H1 (cell line): Measurements from ENCODE around the gene KLHDC8B. TPM values are rescaled to one million over a fixed set of nuclear protein-coding genes. Genes with fewer than 3 reads are reported as not detected.

Source experiments
- CTCF ChIA-PET: fragments of 300-600 bp; sonication (Branson Sonifier 250); formaldehyde crosslinking; loops from one replicate; lab custom pipeline; 2021; ENCODE audit not compliant: partially characterized antibody; lab: Charles Lee
- POLR2A ChIA-PET: fragments of 300-600 bp; sonication (Branson Sonifier 250); formaldehyde crosslinking; loops from one replicate; lab custom pipeline; 2021; ENCODE audit warnings: inconsistent platforms; ENCODE audit not compliant: partially characterized antibody; lab: Charles Lee
- DNase-seq, 2 experiments: peaks; one replicate each; pipeline versions ENCODE4 v3.0.0 to v3.0.0-alpha.2; 2010 to 2022; ENCODE audit warnings: low spot score in 2 of 2, low read depth in 1 of 2, mixed read lengths in 1 of 2
- FAIRE-seq: peaks from 2 replicates; lab custom pipeline; 2011; peaks lifted over from hg19 to GRCh38; lab: Jason Lieb, UNC
- H2AFZ ChIP-seq: 2 replicates; pipeline ENCODE4 v1.8.1; 2012; ENCODE audit warnings: low read length, inconsistent platforms
- H2AK5ac ChIP-seq: 2 replicates; pipeline ENCODE4 v1.6.1; 2013; ENCODE audit warnings: low read depth, low read length
- H2BK120ac ChIP-seq: replicated peaks from 2 replicates; pipeline ENCODE3; 2013; ENCODE audit warnings: low read depth, low read length, inconsistent platforms
- H2BK12ac ChIP-seq: 2 replicates; pipeline ENCODE4 v1.6.1; 2013; ENCODE audit warnings: low read depth, low read length
- H2BK15ac ChIP-seq: 2 replicates; pipeline ENCODE4 v1.6.1; 2013; ENCODE audit warnings: low read length
- H2BK20ac ChIP-seq: 2 replicates; pipeline ENCODE4 v1.6.1; 2013; ENCODE audit warnings: low read length
- H2BK5ac ChIP-seq: 2 replicates; pipeline ENCODE4 v1.6.1; 2013; ENCODE audit warnings: low read depth, low read length
- H3K14ac ChIP-seq: 2 replicates; pipeline ENCODE4 v1.6.1; 2013; ENCODE audit warnings: inconsistent platforms; ENCODE audit not compliant: insufficient read length
- H3K18ac ChIP-seq: 2 replicates; pipeline ENCODE4 v1.6.1; 2013; ENCODE audit warnings: low read length; ENCODE audit errors: extremely low read depth
- H3K23ac ChIP-seq: 2 replicates; pipeline ENCODE4 v1.6.1; 2013; ENCODE audit warnings: inconsistent platforms; ENCODE audit not compliant: insufficient read length
- H3K23me2 ChIP-seq: 2 replicates; pipeline ENCODE4 v1.6.1; 2013; ENCODE audit warnings: low read depth, low read length
- H3K27ac ChIP-seq: 2 replicates; pipeline ENCODE4 v1.6.1; 2011; ENCODE audit warnings: low read depth, low read length, inconsistent platforms
- H3K27me3 ChIP-seq, 4 experiments: replicated peaks in 1 of 4; 1 replicate in 1 of 4; 2 replicates in 3 of 4; pipeline versions ENCODE4 v1.6.1 to v1.8.1; 2011 to 2013; ENCODE audit warnings: low read length in 3 of 4, mild to moderate bottlenecking in 3 of 4, inconsistent platforms in 2 of 4, mixed read lengths in 2 of 4, moderate library complexity in 1 of 4; ENCODE audit not compliant: control insufficient read depth in 3 of 4, insufficient read depth in 3 of 4; ENCODE audit errors: extremely low read depth in 1 of 4
- H3K36me3 ChIP-seq, 4 experiments: 2 replicates each; pipeline versions ENCODE4 v1.6.1 to v1.8.1; 2011 to 2013; ENCODE audit warnings: mild to moderate bottlenecking in 4 of 4, low read length in 3 of 4, moderate library complexity in 2 of 4, control low read depth in 1 of 4, inconsistent platforms in 1 of 4; ENCODE audit not compliant: insufficient read depth in 4 of 4, control insufficient read depth in 2 of 4
- H3K4ac ChIP-seq: replicated peaks from 2 replicates; pipeline ENCODE3; 2013; ENCODE audit warnings: low read length, low read depth, mixed read lengths, inconsistent platforms; ENCODE audit not compliant: insufficient read length
- H3K4me1 ChIP-seq, 4 experiments: replicated peaks in 1 of 4; 1 replicate in 1 of 4; 2 replicates in 3 of 4; pipeline versions ENCODE4 v1.6.1 to v1.8.1; 2011 to 2013; ENCODE audit warnings: low read length in 3 of 4, inconsistent platforms in 2 of 4, mixed read lengths in 1 of 4; ENCODE audit not compliant: insufficient read depth in 4 of 4, control insufficient read depth in 3 of 4
- H3K4me2 ChIP-seq, 2 experiments: 2 replicates each; pipeline versions ENCODE4 v1.6.1 to v1.8.1; 2011 to 2013; ENCODE audit warnings: low read depth in 2 of 2, low read length in 2 of 2, control low read depth in 1 of 2, inconsistent platforms in 1 of 2, mild to moderate bottlenecking in 1 of 2; ENCODE audit not compliant: insufficient read depth in 1 of 2
- H3K4me3 ChIP-seq, 4 experiments: fragments of 200-600, 300-600 bp in 1 of 4; sonication (generic), shearing (Covaris generic), sonication (Bioruptor Twin) in 1 of 4; 2 replicates each; pipeline versions ENCODE4 v1.5.1 to v1.8.1; 2011 to 2016; ENCODE audit warnings: low read length in 4 of 4, low read depth in 3 of 4, control low read depth in 2 of 4, inconsistent platforms in 2 of 4, mild to moderate bottlenecking in 2 of 4, mixed read lengths in 1 of 4, moderate library complexity in 1 of 4; ENCODE audit not compliant: insufficient read depth in 2 of 4; ENCODE audit errors: extremely low read depth in 1 of 4
- H3K56ac ChIP-seq: replicated peaks from 2 replicates; pipeline ENCODE3; 2013; ENCODE audit warnings: low read depth, mild to moderate bottlenecking, mixed read lengths, low read length, inconsistent platforms; ENCODE audit not compliant: insufficient read length
- H3K79me1 ChIP-seq: 2 replicates; pipeline ENCODE4 v1.6.1; 2013; ENCODE audit warnings: low read depth, low read length, control low read depth
- H3K79me2 ChIP-seq, 2 experiments: 2 replicates each; pipeline versions ENCODE4 v1.6.1 to v1.8.1; 2012 to 2013; ENCODE audit warnings: low read length in 2 of 2, mild to moderate bottlenecking in 2 of 2, inconsistent platforms in 1 of 2; ENCODE audit not compliant: insufficient read depth in 2 of 2, control insufficient read depth in 1 of 2
- H3K9ac ChIP-seq, 4 experiments: replicated peaks in 1 of 4; 1 replicate in 1 of 4; 2 replicates in 3 of 4; pipeline versions ENCODE4 v1.6.1 to v1.8.1; 2011 to 2013; ENCODE audit warnings: low read depth in 3 of 4, low read length in 3 of 4, control low read depth in 2 of 4, mild to moderate bottlenecking in 2 of 4, moderate library complexity in 2 of 4, inconsistent platforms in 1 of 4; ENCODE audit errors: extremely low read depth in 1 of 4
- H3K9me3 ChIP-seq, 2 experiments: 2 replicates each; pipeline versions ENCODE4 v1.6.1 to v1.8.1; 2012 to 2013; ENCODE audit warnings: mild to moderate bottlenecking in 2 of 2, moderate library complexity in 2 of 2, control low read depth in 1 of 2, inconsistent platforms in 1 of 2, low read depth in 1 of 2, low read length in 1 of 2, mixed read lengths in 1 of 2; ENCODE audit not compliant: insufficient read depth in 2 of 2
- H4K20me1 ChIP-seq, 2 experiments: replicated peaks in 1 of 2; 2 replicates each; pipeline versions ENCODE3 to v1.8.1; 2011 to 2013; ENCODE audit warnings: inconsistent platforms in 2 of 2, low read length in 2 of 2, mild to moderate bottlenecking in 1 of 2; ENCODE audit not compliant: insufficient read depth in 2 of 2, control insufficient read depth in 1 of 2
- H4K5ac ChIP-seq: 2 replicates; pipeline ENCODE4 v1.6.1; 2013; ENCODE audit warnings: low read length, low read depth, mixed read lengths, inconsistent platforms; ENCODE audit not compliant: insufficient read length
- H4K8ac ChIP-seq: 2 replicates; pipeline ENCODE4 v1.8.0; 2013; ENCODE audit warnings: mild to moderate bottlenecking, moderate library complexity, low read length, inconsistent platforms; ENCODE audit not compliant: insufficient read depth; ENCODE audit errors: extremely low read depth
- H4K91ac ChIP-seq: replicated peaks from 2 replicates; pipeline ENCODE3; 2013; ENCODE audit warnings: low read length, mixed read lengths, inconsistent platforms; ENCODE audit not compliant: insufficient read length
- CEBPB ChIP-seq: IDR thresholded peaks from 2 replicates; pipeline ENCODE4 v1.6.1; 2012; ENCODE audit warnings: low read depth, low read length
- CREB1 ChIP-seq: IDR thresholded peaks from 2 replicates; pipeline ENCODE4 v1.6.1; 2012; ENCODE audit warnings: inconsistent platforms
- KDM5A ChIP-seq: fragments of 200-600 bp; IDR thresholded peaks from 2 replicates; pipeline ENCODE4 v1.7.1; 2012; ENCODE audit warnings: mild to moderate bottlenecking, low read length, inconsistent platforms, mixed read lengths
- RBBP5 ChIP-seq: IDR thresholded peaks from 2 replicates; pipeline ENCODE4 v1.7.1; 2012; ENCODE audit warnings: low read depth, mild to moderate bottlenecking, inconsistent platforms, low read length, moderate library complexity, borderline replicate concordance
- SIN3A ChIP-seq, 2 experiments: IDR thresholded peaks in 1 of 2; conservative IDR thresholded peaks in 1 of 2; 2 replicates each; pipeline ENCODE4 v1.6.1; 2011 to 2012; ENCODE audit warnings: low read length in 2 of 2, improper control_type of control experiment in 1 of 2, low read depth in 1 of 2, mild to moderate bottlenecking in 1 of 2
- TCF12 ChIP-seq: IDR thresholded peaks from 2 replicates; pipeline ENCODE4 v1.6.1; 2011; ENCODE audit warnings: low read depth, mild to moderate bottlenecking, low read length
- polyA plus RNA-seq, 7 experiments: library from polyadenylated mRNA; depleted of rRNA in 3 of 7; stranded (reverse) in 5 of 7; unstranded in 2 of 7; fragments of >200 nt in 5 of 7; fragments of 200-250 nt in 2 of 7; gene quantifications; 1 replicate in 5 of 7; 2 replicates in 1 of 7; 4 replicates in 1 of 7; pipeline versions ENCODE4 v1.2.1 to v1.2.3, GENCODE V29; 2011 to 2013; ENCODE audit warnings: missing spikeins in 2 of 7, mixed read lengths in 2 of 7
- total RNA-seq: library from RNA; stranded (reverse); fragmentation: NEBNext Ultra II Directional; extraction: Animal tissue kit (Norgen Biotek cat#: 25700); gene quantifications from 2 replicates; pipeline ENCODE4 v1.2.1, GENCODE V29; 2021
- TF ChIP-seq, protein P1 (sequence below): IDR thresholded peaks from 2 replicates; pipeline ENCODE4 v1.6.1; 2011; ENCODE audit warnings: low read depth, mild to moderate bottlenecking, low read length; ENCODE audit not compliant: insufficient read depth
- TF ChIP-seq, protein P2 (sequence below): IDR thresholded peaks from 2 replicates; pipeline ENCODE4 v1.6.1; 2011; ENCODE audit warnings: low read length, improper control_type of control experiment
- TF ChIP-seq, protein P3 (sequence below): IDR thresholded peaks from 2 replicates; pipeline ENCODE4 v1.6.1; 2012; ENCODE audit warnings: inconsistent platforms

Gene KLHDC8B
- total and polyA plus RNA-seq, 2 of the 8 experiments (the other 6 are each of a cell fraction or from before 2014, with no cell fraction given), result 15.8 to 21.3 TPM

DNA sequence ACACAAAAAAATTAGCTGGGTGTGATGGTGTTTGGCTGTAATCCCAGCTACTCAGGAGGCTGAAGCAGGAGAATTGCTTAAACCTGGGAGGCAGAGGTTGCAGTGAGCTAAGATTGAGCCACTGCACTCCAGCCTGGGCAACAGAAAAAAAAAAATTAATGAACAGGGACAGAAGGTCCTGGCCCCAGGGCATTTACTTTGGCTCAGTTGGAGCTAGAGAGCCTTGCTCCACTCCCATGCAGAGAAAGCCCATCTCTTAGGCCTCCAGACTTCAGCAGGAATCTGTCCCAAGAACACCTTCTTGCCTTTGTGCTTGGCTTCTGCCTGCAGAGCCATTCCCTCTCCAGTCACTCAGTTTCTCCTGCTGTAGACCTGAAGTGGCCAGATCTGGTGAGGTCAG, 8.7 kb downstream of the KLHDC8B start:
- H3K23me2 ChIP-seq, result no peaks in the 10 kb centered on the region
- H4K91ac ChIP-seq, result no peak overlapping the region
- no peaks in the 10 kb centered on the region for H3K36me3 ChIP-seq
- H2BK12ac ChIP-seq, result no peak overlapping the region
- H2AFZ ChIP-seq, result no peak overlapping the region
- H3K79me1 ChIP-seq, result no peaks in the 10 kb centered on the region
- no peak overlapping the region for H3K4me2 ChIP-seq
- H2BK20ac ChIP-seq, result no peak overlapping the region
- H3K9me3 ChIP-seq, result peaks cover 0 to 7% of the 10 kb centered on the region in 2 experiments; a peak in 1 of 4 replicates
- H2BK15ac ChIP-seq, result no peak overlapping the region
- CTCF ChIA-PET, result interaction anchor here (0.6 to 4.3 kb wide), 3 partner anchors 10 to 396 kb away, joined by 3 to 17 read pairs (median 4); partner anchors contain the start of gene KLHDC8B
- H3K23ac ChIP-seq, result no peak overlapping the region
- H3K18ac ChIP-seq, result no peak overlapping the region
- no peak overlapping the region for H2BK120ac ChIP-seq
- H3K9ac ChIP-seq, result no peak overlapping the region
- no peaks in the 10 kb centered on the region for H3K79me2 ChIP-seq
- no peaks in the 10 kb centered on the region for H3K27me3 ChIP-seq
- H4K8ac ChIP-seq, result no peak overlapping the region
- H3K56ac ChIP-seq, result no peak overlapping the region
- H2AK5ac ChIP-seq, result no peak overlapping the region
- H3K4me3 ChIP-seq, result no peak overlapping the region
- H3K14ac ChIP-seq, result no peak overlapping the region
- H2BK5ac ChIP-seq, result no peak overlapping the region
- POLR2A ChIA-PET, result interaction anchor here (1.3 kb wide), 1 partner anchor 17 kb away, joined by 3 read pairs; no protein-coding TSS in a partner anchor
- no peak overlapping the region for H3K27ac ChIP-seq
- no peaks in the 10 kb centered on the region for H4K20me1 ChIP-seq
- DNase-seq, result no peak
- H4K5ac ChIP-seq, result no peak overlapping the region
- no peak for FAIRE-seq
- no peak overlapping the region for H3K4ac ChIP-seq
- H3K4me1 ChIP-seq, result no peaks in the 10 kb centered on the region
- no peak for TF ChIP-seq RBBP5
- TF ChIP-seq CEBPB, result no peak
- TF ChIP-seq SIN3A (conservative IDR thresholded peaks at IDR 0.05 in 1 of 2, IDR thresholded peaks at IDR 0.05 in 1 of 2; ENCODE audit: low read depth in 1 of 2, low read length in 2 of 2), result no peak
- TF ChIP-seq, protein P1, sequence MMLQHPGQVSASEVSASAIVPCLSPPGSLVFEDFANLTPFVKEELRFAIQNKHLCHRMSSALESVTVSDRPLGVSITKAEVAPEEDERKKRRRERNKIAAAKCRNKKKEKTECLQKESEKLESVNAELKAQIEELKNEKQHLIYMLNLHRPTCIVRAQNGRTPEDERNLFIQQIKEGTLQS, result no peak
- TF ChIP-seq, protein P2, sequence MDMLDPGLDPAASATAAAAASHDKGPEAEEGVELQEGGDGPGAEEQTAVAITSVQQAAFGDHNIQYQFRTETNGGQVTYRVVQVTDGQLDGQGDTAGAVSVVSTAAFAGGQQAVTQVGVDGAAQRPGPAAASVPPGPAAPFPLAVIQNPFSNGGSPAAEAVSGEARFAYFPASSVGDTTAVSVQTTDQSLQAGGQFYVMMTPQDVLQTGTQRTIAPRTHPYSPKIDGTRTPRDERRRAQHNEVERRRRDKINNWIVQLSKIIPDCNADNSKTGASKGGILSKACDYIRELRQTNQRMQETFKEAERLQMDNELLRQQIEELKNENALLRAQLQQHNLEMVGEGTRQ, result no peak
- TF ChIP-seq, protein P3, sequence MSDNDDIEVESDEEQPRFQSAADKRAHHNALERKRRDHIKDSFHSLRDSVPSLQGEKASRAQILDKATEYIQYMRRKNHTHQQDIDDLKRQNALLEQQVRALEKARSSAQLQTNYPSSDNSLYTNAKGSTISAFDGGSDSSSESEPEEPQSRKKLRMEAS, result no peak
- TF ChIP-seq CREB1, result no peak
- no peak for TF ChIP-seq TCF12
- TF ChIP-seq KDM5A, result no peak
